Pancreas (tissue), 10 donors: Measurements from ENCODE around the gene CAPZB. TPM values are rescaled to one million over a fixed set of nuclear protein-coding genes. Genes with fewer than 3 reads are reported as not detected.

ENCODE experiments used
- ATAC-seq, 4 donors: fragments of 200-7000 bp; cut with Tn5 transposase; one replicate each; pipeline versions ENCODE4 v1.8.0 to v1.9.1; 2020; ENCODE audit warnings: mild to moderate bottlenecking in 4 of 4, moderate library complexity in 4 of 4
- DNase-seq, 6 donors: peaks; one replicate each; pipeline ENCODE4 v3.0.0-alpha.2; 2020
- FAIRE-seq: peaks from 2 replicates; lab custom pipeline; 2012; peaks lifted over from hg19 to GRCh38; lab: Jason Lieb, UNC
- H3K27ac ChIP-seq, 4 donors: fragments of 200-600 bp; sonication (generic); 1 replicate in 3 of 4; 2 replicates in 1 of 4; pipeline versions ENCODE4 v1.5.0 to v1.8.0; 2020
- H3K27me3 ChIP-seq, 4 donors: fragments of 200-600 bp; one replicate each; pipeline ENCODE4 v1.8.0; 2021
- H3K36me3 ChIP-seq, 3 donors: fragments of 200-600 bp; sonication (generic) in 1 of 3; one replicate each; pipeline versions ENCODE4 v1.5.0 to v1.8.0; 2020 to 2021
- H3K4me1 ChIP-seq, 3 donors: fragments of 200-600 bp; one replicate each; pipeline ENCODE4 v1.8.0; 2021
- H3K4me3 ChIP-seq, 4 donors: fragments of 200-600 bp; sonication (generic) in 2 of 4; one replicate each; pipeline versions ENCODE4 v1.5.0 to v1.8.0; 2020 to 2021
- H3K9me3 ChIP-seq, 4 donors: fragments of 200-600 bp; one replicate each; pipeline ENCODE4 v1.8.0; 2021
- WGBS, 2 donors: extraction: QIAGEN DNeasy Blood & Tissue Kit; methylation state at CpG; one replicate each; pipeline ENCODE4 v1.1.7; 2013; 5-methylcytosine and 5-hydroxymethylcytosine counted together
- intact Hi-C, 3 donors: fragments of 100-400 bp; cut with DNase I; formaldehyde crosslinking; loops; one replicate each; pipeline versions ENCODE4 v1.11.1 to v1.14.2; 2022
- polyA plus RNA-seq, 2 donors: library from polyadenylated mRNA; stranded (reverse); fragments of 200-250 nt; gene quantifications; one replicate each; pipeline ENCODE4 v1.2.3, GENCODE V29; 2013
- total RNA-seq, 6 donors: library from RNA; stranded (reverse); fragmentation: NEBNext Ultra II Directional in 4 of 6; extraction: Animal tissue kit (Norgen Biotek cat#: 25700) in 4 of 6; gene quantifications; one replicate each; pipeline versions ENCODE4 v1.2.1 to v1.2.4, GENCODE V29; 2021 to 2023
- TF ChIP-seq, protein P1 (sequence below), 4 donors: fragments of 200-600 bp; sonication (generic) in 3 of 4; IDR thresholded peaks; one replicate each; pipeline versions ENCODE4 v1.5.0 to v1.8.0; 2021; ENCODE audit warnings: antibody characterized with exemption in 4 of 4
- donor health status: healthy with polysubstance abuse.
- donor health status: DM: no; HTN: no; CAD: no; lungs with moderate emphysema.
- donor health status: DM: no; HTN: no; CAD: no.
- donor health status: control.
- donor health status: control.
- donor health status: Bipolar disorder and iron deficiency.
- donor health status: DM: yes; HTN: yes; CAD: no.
- donor health status: DM: no; HTN: no; CAD: no.
- donor health status: DM: no; HTN: no; CAD: no.
- donor health status: DM: yes; HTN: yes; CAD: no.

Gene CAPZB
- total and polyA plus RNA-seq, 8 donors, result 43.2 to 124 (median 74.9) TPM

- Histone ChIP-seq H3K36me3 (no peaks in the 10 kb centered on the region), H3K4me3 (no peak overlapping the region), H3K9me3 (no peaks in the 10 kb centered on the region), H3K4me1 (no peaks in the 10 kb centered on the region), H3K27me3 (no peaks in the 10 kb centered on the region), H3K27ac (no peak overlapping the region)
- intact Hi-C loops, result no loop called here
- WGBS, 2 donors, result 72 to 73% methylated on average over 7 of the region's 7 CpGs
- FAIRE-seq, result no peak
- ATAC-seq, result peak in 1 of 4 donors; percentile 11
- TF ChIP-seq, protein P1, sequence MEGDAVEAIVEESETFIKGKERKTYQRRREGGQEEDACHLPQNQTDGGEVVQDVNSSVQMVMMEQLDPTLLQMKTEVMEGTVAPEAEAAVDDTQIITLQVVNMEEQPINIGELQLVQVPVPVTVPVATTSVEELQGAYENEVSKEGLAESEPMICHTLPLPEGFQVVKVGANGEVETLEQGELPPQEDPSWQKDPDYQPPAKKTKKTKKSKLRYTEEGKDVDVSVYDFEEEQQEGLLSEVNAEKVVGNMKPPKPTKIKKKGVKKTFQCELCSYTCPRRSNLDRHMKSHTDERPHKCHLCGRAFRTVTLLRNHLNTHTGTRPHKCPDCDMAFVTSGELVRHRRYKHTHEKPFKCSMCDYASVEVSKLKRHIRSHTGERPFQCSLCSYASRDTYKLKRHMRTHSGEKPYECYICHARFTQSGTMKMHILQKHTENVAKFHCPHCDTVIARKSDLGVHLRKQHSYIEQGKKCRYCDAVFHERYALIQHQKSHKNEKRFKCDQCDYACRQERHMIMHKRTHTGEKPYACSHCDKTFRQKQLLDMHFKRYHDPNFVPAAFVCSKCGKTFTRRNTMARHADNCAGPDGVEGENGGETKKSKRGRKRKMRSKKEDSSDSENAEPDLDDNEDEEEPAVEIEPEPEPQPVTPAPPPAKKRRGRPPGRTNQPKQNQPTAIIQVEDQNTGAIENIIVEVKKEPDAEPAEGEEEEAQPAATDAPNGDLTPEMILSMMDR (IDR thresholded peaks at IDR 0.05), result no peak
- DNase-seq, result no peak
Observed at GRCh38 chr1:19402031-19402813, 83.1 kb downstream of the CAPZB start.

DNA sequence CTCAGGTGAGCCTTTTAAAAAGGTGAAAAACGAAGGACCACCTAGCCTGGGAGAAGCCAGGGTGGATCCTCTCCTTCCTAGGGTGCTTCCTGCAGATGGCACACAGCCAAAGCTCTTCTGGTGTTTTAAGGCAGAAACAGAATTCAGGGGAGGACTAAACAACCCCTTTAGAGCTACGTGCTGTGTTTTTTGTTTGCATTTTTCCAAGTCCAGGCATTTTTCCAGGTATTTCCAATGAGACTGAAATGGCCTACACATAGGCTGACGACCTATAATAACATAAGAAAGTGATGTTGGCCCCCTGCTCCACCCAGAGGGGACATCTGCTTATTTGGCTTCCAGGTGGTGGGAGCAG, 83.8 kb downstream of the CAPZB start:
- Histone ChIP-seq H3K4me3 (no peak overlapping the region), H3K36me3 (no peaks in the 10 kb centered on the region), H3K4me1 (no peaks in the 10 kb centered on the region), H3K27ac (no peak overlapping the region), H3K9me3 (no peaks in the 10 kb centered on the region), H3K27me3 (no peaks in the 10 kb centered on the region)
- intact Hi-C loops, result no loop called here
- WGBS, 2 donors, result 60 to 71% methylated on average over 3 of the region's 3 CpGs
- no peak for FAIRE-seq
- no peak for DNase-seq
- TF ChIP-seq, protein P1 (IDR thresholded peaks at IDR 0.05), result no peak
- ATAC-seq, result no peak

DNA sequence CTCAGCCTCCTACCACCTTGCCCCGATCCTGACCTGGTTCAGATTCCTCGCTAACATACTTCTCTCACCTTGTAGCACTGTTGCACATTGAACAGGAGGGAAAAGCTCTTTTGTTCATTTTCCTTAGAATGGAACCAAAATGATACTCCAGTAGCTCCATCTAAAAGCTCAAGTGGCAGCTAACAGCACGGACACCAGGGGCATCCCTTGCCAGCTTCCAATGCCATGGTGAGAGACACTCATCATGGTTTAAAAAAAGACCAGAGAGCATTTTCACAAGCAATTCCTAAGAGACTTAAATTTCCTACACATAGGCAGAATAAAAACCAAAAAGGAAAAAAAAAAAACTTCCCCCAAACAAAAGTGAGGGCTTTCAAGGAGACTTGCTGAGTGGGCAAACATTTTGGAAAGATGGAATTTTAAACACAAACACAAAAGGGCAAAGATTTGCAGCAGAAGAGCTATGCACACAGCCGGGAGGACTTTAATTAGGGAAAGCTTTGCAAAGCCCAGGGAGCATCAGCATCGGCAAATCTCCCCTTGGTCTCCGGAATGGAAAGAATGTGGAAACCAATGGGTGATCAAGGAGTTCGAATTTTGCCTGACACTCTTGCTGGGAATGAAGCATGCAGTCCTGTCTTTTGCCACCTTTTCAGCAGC, 84.3 kb downstream of the CAPZB start:
- no peaks in the 10 kb centered on the region for H3K4me1 ChIP-seq
- H3K4me3 ChIP-seq, result no peak overlapping the region
- no peaks in the 10 kb centered on the region for H3K36me3 ChIP-seq
- ATAC-seq (no peak), FAIRE-seq (no peak), DNase-seq (no peak)
- 81 to 86% methylated on average over 7 of the region's 7 CpGs for WGBS, 2 donors
- no peaks in the 10 kb centered on the region for H3K27me3 ChIP-seq
- intact Hi-C loops, result no loop called here
- H3K9me3 ChIP-seq, result no peaks in the 10 kb centered on the region
- no peak overlapping the region for H3K27ac ChIP-seq
- TF ChIP-seq, protein P1 (IDR thresholded peaks at IDR 0.05), result no peak

DNA sequence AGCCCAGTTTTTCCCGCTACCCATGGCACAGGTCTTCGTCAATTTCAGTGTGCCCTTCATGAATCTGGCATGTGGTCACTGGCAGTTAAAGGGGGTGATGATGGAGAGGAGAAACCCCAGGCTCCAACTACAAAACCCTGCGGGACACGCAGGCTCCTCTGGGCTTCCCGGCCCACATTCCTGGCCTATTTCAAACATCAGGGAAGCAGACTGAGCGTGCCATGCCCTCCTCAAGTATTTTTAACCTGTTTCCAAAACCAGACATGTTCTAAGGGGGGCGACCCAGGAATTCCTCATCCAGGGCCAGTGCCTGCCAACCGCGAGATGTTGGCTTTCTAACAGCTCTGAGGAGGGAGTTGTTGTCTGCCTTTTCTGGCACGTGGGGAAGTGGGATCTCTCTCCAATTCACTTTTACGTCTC, 85.1 kb downstream of the CAPZB start:
- Histone ChIP-seq H3K9me3 (no peaks in the 10 kb centered on the region), H3K36me3 (no peaks in the 10 kb centered on the region), H3K27ac (no peak overlapping the region), H3K27me3 (no peaks in the 10 kb centered on the region), H3K4me3 (no peak overlapping the region), H3K4me1 (no peaks in the 10 kb centered on the region)
- TF ChIP-seq, protein P1 (IDR thresholded peaks at IDR 0.05), result no peak
- WGBS, 2 donors, result 91 to 92% methylated on average over 11 of the region's 11 CpGs
- intact Hi-C loops, result no loop called here
- FAIRE-seq (no peak), DNase-seq (no peak), ATAC-seq (no peak)

DNA sequence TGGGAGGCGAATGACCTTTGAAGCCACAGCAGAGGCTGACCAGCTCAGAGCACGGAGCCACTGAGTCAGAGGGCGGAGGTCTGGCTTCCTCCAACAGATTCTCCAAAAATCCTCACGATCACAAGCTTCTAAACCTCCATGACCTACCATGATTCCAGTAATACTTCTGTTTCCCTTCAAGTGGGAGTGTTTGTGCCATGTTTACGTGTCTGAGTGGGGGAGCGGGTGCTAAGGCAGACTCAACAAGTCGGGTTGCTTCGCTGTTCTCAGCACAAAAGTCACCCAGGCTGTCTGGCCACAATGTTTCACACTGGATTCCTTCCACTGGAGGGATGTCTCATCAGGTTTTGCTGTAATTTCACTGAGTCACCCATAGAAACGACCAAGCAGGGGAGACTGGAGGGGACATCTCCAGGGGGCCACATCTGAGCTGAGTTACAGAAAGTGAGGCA, 87.0 kb downstream of the CAPZB start:
- Histone ChIP-seq H3K4me3 (no peak overlapping the region), H3K27ac (no peak overlapping the region), H3K36me3 (no peaks in the 10 kb centered on the region), H3K9me3 (no peaks in the 10 kb centered on the region), H3K27me3 (no peaks in the 10 kb centered on the region), H3K4me1 (no peaks in the 10 kb centered on the region)
- 81 to 82% methylated on average over 9 of the region's 9 CpGs for WGBS, 2 donors
- TF ChIP-seq, protein P1 (IDR thresholded peaks at IDR 0.05), result no peak
- intact Hi-C loops, result no loop called here
- DNase-seq, result no peak
- FAIRE-seq, result no peak
- peak in 3 of 4 donors; percentile 29 to 60 (median 56) for ATAC-seq
